SK-N-DZ (cell line): Measurements from ENCODE around the gene GPR33. TPM values are rescaled to one million over a fixed set of nuclear protein-coding genes. Genes with fewer than 3 reads are reported as not detected.
"Not testable (repeated sequence)": the region's sequence is repeated elsewhere in the genome, so short reads cannot be mapped to it uniquely, and the experiment has no call there.

Source experiments
- DNase-seq: peaks from one replicate; pipeline ENCODE4 v3.0.0-alpha.2; 2015; ENCODE audit warnings: low spot score
- polyA plus RNA-seq, 2 experiments: library from polyadenylated mRNA; depleted of rRNA; stranded (reverse); fragments of >200 nt; gene quantifications; 2 replicates each; pipeline ENCODE4 v1.2.3, GENCODE V29; 2014

GPR33 gene, protein sequence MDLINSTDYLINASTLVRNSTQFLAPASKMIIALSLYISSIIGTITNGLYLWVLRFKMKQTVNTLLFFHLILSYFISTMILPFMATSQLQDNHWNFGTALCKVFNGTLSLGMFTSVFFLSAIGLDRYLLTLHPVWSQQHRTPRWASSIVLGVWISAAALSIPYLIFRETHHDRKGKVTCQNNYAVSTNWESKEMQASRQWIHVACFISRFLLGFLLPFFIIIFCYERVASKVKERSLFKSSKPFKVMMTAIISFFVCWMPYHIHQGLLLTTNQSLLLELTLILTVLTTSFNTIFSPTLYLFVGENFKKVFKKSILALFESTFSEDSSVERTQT
- polyA plus RNA-seq (2014; cell fraction: cytosol; rRNA removed) = not detected in 2 replicates
- polyA plus RNA-seq (2014; cell fraction: nucleus; rRNA removed) = not detected in 2 replicates

DNA sequence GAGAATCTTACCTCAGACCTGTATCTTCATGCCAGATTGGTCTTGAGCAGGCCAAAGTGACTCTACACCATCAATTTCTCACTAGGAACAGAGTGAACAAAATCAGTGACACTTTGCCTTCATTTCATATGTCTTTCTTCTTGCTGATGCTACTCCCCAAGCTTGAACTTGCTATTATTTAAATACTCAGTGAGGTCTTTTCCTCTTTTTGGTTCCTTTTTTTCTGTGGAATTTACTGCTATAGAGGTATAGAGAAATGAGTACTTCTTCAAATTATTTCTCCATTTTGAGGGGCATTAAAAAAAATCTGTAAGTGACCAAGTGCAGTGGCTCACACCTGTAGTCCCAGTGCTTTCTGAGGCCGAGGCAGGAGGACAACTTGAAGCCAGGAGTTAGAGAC is at the start of gene GPR33:
GPR33 (minus strand) TSS at position 154 of the 400 bp plus-strand sequence. CDS start 4,074 bp downstream, outside the sequence.
- DNase-seq = no peak

DNA sequence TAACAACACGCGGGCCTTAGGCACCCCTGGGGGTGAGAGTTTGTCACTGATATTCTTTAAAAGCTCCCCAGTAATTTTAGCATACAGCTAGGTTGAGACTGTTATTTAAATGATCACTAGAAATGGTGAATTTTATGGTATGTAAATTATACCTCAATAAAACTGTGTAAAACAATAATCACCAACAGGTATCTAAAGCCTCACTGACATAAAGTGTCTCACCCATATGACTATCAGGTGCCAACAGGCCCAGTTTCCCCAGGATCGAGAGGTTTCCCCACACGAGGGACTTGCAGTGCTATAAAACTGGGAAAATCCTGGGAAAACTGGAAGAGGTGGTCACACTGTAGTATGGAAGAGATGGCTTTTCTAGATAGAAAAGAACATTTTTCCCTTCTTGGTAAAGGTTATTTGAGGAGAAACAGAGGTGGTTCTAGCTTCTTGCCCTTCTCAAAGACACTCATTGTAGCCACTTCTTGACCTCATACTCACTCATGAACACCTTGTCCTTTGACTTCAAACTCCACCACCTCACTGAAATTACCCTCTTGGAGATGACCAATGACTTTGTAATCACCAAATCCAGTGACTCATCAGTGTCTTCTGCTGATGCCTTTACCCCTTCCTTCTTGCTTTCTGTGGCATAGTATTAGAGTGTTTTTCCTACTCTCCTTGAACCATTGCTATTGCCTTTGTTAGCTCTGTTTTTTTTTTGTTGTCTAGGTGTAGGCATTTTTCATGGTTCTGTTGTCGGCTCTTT is 48.5 kb upstream of the GPR33 start:
- DNase-seq = no peak

DNA sequence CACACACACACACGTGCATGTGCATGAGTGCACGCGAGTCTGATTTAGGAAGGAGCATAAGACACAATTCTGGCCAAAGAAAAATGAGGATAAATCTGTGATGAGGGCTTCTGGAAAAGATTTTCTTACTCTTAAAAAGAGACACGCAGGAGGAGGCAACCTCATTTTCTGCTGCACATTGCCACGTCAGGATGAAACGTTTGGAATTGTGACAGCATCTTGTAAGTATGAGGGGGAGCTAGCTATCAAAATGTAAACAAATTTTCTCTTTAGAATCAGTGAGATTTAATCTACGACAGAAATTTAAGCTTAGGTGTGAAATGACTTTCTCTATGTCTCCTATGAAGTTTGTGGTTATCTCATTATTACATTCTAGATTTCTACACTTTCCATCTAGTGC is 42.3 kb upstream of the GPR33 start:
- DNase-seq = no peak

DNA sequence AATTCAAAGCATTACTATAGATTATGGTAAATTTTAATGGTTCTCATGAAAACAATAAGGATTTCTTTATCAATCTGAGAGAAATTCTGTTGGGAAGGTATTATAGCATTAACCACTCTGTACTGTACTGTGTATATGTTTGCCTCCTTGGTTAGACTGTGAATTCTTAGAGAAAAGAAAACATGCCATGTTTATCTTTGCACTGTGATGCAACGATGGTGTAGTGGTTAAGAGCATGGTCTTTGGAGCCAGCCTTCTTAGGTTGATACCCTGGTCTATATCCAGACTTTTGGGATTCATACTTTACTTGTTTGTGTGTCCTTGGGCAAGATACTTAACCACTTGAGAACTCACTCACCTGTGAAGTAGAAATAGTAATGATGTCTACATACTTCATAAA is 41.2 kb upstream of the GPR33 start:
- DNase-seq = no peak

DNA sequence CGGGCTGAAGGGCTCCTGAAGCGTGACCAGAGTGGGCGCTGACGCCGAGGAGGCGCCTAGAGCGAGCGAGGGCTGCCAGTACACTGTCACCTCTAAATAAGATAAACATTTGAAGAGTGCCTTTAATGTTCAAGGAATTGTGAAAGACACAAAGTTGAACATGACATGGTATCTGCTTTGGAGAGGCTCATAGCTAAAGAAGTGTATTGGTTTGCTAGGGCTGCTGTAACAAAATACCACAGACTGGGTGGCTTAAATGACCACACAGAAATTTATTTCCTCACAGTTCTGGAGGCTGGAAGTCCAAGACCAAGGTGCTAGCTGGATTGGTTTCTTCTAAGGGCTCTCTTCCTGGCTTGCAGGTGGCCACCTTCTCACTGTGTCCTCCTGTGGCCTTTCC is 39.7 kb upstream of the GPR33 start:
- no peak for DNase-seq

DNA sequence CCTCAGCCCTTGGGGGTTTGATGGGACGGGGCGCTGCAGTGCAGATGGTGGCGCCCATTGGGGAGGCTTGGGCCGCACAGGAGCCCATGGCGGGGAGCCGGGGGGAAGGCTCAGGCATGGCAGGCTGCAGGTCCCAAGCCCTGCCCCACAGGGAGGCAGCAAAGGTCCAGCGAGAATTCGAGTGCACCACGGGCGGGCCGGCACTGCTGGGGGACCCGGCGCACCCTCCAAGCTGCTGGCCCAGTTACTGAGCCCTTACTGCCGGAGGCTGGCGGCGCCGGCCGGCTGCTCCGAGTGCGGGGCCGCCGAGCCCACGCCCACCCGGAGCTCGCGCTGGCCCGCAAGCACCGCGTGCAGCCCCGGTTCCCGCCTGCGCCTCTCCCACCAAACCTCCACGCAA is 39.2 kb upstream of the GPR33 start:
- DNase-seq = no peak

DNA sequence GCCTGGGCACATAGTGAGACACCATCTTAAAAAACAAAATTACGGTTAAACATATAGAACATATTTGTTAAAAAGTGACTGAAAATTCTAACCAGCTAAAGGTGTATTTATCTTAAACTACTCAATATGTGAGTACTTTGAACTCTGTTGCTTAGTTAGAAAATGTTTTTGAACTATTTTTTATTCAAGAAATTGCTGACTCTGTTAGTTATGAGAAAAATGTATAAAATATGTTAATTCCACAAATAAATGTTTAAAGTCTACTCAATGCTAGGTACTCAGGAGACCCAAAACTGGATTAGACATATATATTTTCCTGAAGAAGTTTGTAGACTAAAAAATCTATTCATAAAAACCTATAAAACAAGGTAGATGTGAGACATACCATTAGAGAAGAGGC is 23.0 kb upstream of the GPR33 start:
- DNase-seq = no peak

DNA sequence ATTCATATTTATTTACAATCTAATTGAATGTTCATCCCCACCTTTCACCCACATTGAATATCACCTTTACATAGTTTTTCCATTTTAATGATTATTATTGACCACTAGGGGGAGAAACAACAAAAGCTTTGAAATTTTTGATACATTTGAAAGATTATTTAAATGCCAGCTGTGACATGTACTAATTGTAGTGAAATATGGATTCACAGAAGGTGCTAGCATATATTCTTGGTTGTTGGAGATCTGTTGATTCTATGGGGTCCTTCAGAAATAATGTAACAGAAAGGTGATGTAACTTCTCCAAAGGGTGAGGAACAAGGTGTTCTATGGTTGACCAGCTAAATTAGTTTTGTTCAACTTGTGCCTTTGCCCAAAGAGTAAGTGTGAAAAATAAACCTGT is 22.4 kb upstream of the GPR33 start:
- DNase-seq = peak; percentile 28

DNA sequence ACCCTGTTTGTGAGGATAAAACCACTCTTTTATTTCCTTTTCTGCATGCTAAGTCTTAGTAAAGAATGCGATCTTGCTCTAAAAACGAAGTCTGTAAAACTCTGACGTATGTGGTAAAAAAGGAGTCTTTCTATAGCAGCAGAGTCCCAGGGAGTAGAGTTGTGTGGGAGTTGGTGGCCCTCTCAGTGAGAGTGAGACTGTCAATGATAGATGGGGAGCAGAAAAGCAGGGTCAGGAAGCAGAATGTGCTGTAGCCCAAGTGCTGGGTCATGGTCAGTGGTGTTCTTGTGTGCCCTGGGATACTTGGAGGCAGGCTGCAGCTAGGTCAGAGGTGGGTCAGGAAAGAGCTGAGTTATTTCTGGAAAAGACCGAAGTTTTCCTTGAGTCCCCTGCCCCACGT is 20.3 kb upstream of the GPR33 start:
- DNase-seq = no peak

DNA sequence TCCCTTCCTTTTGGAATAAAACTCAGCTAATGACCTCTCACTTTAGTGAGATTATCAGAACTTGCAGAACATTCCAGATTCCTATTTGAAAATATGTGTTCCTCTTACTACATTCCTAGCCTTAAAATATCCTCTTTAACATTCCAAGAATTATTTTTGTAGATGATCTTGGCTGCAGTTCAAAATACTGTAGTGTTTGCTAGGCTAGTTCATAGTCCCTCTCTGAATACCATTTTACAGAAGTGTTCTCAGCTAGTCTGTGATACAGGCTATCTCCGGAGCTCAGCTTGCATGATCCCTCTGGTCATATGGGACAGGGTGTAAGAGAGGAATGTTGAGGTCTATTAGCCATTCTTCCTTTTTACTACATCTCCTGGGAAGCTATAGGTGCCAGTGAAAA is 17.6 kb upstream of the GPR33 start:
- DNase-seq = no peak

DNA sequence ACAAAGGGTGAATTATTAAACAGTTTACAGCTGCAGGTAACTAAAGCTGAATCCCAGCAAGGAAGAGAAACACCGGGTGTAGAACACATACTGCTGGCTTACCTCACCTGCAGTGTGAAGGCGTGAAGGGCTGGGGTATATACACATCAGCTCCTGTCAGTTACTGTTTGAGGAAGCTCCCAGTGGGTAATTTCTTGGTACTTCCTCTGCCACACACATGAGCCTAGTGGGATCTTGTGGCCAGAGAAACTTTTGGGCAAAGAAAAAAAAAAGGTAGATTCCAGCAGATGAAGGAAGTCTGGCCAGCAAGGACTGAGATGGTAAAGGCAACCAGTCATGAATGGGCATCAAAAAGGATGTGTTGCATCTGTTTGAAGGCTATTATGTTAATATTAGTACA is 14.0 kb upstream of the GPR33 start:
- DNase-seq = no peak

DNA sequence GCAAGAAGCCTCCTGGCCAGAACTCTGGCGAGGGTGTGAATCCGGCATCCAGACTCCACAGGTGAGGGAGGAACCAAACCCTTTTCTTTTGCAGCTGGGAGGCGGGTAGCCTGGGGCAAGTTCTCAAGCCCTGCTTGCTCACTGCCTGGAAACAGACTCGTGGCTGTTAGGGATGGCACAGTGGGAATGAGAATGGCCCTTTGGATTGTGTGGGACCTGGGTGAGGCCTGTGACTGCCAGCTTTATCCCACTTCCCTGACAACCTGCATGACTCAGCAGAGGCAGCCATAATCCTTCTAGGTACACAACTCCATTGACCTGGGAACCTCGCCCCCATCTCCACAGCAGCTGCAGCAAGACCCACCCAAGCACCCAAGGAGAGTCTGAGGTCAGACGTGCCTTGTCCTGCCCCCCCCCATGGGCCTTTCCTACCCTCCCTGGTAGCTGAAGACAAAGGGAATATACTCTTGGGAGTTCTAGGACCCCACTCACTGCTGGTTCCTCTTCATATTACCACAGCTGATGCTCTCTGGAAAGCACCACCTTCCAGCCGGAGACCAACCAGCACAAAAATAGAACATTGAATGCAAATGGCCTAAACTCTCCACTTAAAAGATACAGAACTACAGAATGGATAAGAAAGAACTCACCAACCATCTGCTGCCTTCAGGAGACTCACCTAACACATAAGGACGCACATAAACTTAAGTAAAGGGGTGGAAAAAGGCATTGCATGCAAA is 5.1 kb upstream of the GPR33 start:
- DNase-seq = no peak

DNA sequence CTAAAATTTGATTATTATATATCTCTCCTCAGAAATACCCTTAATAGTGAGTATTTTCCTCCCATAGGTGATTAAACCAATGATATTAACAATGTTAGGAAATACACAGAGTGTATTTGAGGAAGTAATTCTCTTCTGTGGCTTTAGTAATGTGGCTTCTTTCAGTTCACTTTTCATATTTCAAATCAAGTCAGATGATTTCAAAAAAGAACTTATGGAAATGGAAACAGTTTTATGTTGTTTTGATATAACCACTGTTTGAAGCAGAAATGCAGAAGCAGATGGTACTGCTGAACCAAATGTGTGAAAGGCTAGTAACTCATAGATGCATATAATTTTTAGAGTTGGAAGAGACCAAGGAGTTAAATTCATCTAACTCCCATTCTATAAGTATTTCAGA is 1.9 kb upstream of the GPR33 start:
- no peak for DNase-seq

DNA sequence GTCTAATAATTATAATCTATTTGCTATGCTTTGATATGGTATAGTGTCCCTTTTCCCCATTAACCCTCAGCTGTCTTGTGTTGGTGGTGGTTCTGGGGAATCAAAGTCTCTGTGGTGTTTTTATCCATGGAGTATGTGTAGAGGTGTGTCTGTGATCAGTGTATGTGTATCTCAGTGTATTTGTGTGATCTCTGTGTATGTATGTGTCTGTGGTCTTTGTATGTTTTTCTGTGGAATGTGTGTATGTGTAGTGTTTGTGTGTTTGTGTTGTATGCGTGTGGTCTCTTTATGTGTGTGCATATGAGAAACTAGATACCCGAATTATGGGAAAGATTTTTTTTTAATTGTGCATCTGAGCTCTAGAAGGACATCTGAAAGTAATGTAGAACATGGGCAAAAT is 1.1 kb downstream of the GPR33 start:
- DNase-seq = no peak

DNA sequence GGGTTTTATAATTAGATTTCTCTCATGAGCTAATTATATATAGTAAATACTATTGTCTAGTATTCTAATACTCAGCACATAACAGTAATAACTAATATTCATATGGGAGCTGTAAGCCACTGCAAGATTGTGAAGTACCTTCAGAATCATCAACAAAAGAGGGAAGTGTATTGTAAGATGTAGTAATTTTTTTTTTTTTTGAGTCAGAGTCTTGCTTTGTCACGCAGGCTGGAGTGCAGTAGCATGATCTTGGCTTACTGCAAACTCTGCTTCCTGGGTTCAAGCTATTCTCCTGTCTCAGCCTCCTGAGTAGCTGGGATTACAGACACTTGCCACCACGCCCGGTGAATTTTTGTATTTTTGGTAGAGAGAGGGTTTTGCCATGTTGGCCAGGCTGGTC is 3.1 kb downstream of the GPR33 start:
- no peak for DNase-seq

DNA sequence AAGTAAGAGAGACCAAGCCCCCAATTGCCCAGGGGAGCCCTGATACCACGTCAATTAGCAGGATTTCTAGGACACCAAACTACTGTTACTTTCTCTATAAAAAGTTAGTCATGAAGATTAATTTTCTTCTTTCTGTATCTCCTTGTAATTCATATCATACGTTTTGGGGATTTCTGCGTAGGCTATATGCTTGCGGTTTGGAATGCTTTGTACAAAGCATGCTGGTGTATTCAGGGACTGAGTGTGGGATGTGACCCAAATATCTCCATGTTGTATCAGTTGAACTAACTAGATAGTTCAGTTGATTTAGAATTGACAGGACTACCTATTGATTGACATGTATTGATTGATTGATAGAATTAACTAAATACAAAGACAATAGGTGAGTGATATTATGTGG is 7.7 kb downstream of the GPR33 start:
- DNase-seq = no peak

DNA sequence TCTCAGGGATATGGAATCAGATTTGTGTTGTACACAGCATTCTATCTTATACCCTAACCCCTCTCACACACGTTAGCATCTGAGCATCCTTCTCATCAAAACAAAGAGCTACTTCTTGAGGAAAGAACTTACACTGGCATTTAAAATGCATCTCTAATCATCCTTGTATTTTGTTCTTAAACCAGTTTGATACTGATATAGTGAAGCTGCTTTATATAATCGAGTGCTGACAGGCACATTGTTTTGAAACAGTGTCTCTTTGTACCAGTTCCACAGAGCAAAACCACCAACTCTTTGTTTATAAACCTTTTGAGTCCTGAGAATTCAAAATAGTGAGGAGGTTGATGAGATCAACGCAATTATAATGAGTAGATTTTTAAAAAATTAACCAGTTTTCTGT is 8.8 kb downstream of the GPR33 start:
- DNase-seq = no peak

DNA sequence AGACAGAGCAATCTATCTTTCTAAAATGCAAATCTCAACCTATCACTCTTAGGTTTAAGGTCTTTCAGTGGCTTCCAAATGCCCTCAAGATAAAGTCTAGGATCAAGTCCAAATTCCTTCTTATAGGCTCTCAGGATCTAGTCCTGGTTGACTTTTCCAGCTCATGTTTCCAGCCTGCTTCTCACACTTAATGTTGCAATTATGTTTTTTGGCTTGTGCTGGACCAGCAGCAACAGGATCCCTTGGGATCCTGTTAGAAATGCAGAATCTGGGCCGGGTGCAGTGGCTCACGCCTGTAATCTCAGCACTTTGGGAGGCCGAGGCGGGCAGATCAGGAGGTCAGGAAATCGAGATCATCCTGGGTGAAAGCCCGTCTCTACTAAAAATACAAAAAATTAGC is 10.6 kb downstream of the GPR33 start:
- no peak for DNase-seq

DNA sequence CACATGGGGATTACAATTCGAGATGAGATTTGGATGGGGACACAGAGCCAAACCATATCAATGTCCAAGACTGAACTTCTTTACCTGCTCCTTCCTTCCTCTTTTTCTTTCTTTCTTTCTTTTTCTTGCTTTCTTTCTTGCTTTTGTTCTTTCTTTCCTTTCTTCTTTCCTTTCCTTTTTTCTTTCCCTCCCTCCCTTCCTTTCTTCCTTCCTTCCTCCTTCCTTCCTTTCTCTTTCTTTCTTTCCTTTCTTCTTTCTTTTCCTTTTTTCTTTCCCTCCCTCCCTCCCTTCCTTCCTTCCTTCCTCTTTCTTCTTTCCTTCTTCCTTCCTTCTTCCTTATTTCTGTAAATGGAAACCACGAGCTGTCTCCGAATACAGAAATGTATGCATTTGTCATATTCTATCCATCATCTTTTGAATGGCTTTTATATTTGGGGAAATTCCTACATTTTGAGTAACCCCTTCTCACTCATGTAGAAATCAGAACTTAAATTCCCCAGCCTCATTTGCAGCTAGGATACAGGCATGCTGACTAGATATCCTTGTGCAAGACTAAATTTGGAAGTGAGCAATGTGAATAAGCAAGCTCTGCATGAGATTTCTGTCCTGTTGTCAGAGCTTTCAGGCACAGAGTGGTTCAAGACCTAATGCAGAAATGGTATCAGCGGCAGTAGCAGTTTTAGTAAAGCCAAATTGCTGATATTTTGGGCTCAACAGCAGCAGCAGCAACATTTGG is 11.5 kb downstream of the GPR33 start:
- no peak for DNase-seq

DNA sequence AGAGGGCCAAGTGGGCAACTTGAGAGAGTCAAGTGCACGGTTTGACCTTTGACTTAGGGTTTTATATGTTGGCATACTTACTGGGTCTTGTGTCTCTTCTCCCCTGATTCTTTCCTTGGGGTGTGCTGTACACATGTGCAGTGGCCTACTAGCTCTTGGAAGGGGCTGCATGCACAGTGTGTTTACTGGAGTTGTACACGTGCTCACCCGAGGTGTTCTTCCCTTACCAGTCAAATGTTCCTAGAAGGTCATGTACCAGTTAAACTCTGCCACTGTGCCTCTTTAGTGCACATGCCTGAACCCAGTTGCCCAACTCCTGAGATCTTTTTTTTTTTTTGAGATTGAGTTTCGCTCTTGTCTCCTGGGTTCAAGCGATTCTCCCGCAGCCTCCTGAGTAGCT is 21.3 kb downstream of the GPR33 start:
- no peak for DNase-seq

DNA sequence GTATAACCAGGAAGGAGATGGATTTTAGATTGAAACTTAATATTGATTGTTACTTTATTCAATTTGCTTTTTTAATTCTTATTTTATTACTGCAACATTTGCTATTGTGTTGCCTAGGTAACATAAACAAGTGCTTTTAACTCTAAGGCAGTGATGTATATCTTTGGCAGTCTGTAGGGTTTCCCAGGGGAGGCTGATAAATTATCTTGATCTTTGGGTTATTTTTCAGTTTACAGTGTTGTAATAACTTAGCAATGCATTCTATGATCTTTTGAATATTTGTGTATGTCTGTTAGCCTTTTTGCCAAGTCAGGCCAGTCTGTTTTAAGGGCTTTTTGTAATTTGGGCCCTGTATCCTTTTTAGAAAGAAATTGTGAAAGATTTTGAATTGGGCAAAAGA is 22.7 kb downstream of the GPR33 start:
- DNase-seq = no peak

DNA sequence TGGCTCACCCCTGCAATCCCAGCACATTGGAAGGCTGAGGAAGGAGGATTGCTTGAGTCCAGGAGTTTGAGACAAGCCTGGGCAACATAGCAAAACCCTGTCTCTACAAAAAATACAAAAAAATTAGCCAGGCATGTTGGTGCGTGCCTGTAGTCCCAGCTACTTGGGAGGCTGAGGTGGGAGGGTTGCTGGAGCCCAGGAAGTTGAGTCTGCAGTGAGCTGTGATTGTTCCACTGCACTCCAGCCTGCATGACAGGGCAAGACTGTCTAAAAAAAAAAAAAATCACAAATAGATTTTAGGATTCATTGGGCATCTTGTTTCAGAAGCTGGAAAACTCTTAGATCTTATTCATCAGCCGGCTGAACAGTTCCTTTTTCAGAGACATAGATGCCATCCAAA is 25.4 kb downstream of the GPR33 start:
- not testable (repeated sequence) for DNase-seq
